ENCODE results near the gene SPRN.
A peak's percentile ranks its signal among the peaks of the same experiment; 100 is the strongest.
"Not testable (repeated sequence)": the region's sequence is repeated elsewhere in the genome, so short reads cannot be mapped to it uniquely, and the experiment has no call there.

Gene SPRN

DNA sequence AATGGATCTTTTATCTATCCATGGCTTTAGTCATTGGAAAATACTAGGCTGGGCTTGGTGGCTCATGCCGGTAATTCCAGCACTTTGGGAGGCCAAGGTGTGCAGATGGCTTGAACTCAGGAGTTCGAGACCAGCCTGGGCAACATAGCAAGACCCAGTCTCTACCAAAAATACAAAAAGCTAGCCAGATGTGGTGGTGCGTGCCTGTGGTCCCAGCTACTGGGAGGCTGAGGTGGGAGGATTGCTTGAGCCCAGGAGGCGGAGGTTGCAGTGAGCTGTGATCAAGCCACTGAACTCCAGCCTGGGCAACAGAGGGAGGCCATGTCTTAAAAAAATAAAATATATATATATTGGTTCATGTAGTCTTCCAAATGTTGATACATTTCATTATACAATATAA, 37.5 kb downstream of the SPRN start:
- not testable (repeated sequence) for DNase-seq (ENCODE audit: low read depth)

DNA sequence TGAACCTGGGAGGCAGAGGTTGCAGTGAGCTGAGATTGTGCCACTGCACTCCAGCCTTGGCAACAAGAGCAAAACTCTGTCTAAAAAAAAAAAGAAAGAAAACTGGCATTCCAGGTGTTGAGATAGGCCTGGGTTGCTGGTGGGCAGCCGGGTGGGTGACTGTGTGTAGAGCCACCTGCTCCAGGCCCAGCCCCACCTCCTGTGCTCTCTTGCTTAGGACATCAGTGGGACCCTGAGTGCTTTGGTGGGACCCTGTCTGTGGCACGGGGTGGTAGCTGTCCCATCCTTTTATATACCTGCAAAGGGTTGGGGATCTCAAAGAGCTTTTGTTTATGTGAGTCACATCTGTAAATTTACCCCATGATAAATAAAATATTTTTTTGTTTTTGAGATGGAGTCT, 39.2 kb downstream of the SPRN start:
- no peak for DNase-seq (ENCODE audit: low read depth)

DNA sequence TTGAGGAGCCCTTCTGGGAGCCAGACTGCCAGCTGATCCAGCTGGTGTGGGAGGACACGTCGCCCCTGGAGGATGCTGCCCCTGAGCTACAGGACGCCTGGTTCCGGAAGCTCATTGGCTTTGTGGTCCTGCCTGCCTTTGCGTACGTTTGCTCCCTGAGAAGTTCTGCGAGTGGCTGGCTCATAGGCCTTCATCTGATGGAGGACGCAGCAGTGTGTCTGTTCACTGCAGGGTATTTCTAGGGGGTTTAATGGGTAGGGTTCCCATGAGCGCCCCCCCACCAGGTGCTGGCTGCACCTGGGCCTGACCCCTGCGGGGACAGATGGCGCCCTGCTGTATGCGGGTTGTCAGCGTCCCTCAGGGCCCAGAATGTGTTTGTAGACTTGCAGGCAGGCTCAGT, 40.4 kb downstream of the SPRN start:
- no peak for DNase-seq (ENCODE audit: low read depth)

DNA sequence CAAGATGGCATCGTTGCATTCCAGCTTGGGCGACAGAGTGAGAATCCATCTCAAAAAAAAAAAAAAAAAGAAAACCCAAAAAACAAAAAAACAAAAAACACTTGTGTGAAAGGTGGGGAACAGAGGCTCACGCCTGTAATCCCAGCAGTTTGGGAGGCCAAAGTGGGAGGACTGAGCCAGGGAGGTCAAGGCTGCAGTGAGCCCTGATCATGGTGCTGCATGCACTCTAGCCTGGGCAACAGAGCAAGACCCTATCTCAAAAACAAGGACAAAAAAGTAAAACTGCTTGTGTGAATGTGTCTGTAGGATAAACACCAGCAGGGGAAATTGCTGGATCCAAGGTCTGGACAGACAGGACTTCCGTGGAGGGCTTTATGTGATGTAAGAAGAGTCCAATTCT, 40.9 kb downstream of the SPRN start:
- DNase-seq (ENCODE audit: low read depth): no peak

DNA sequence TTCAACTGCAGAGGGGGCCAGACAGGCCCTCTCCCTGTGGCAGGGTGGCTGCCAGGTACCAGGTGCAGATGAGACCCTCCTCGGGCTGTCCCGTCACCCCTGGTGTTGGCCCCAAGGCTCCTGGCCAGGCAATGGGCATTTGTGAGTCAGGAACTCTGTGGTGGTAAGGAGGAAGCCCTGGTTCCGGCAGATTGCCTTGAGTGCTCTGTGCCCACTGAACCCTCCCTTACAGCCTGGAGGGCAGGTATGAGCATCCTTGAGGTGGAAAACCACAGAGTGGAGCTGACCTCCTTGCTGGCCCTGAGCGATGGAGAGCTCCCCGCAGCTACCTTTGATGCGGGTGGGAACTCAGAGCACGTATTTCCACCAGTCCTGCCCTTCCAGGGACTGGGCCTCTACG, 43.4 kb downstream of the SPRN start:
- no peak for DNase-seq (ENCODE audit: low read depth)

DNA sequence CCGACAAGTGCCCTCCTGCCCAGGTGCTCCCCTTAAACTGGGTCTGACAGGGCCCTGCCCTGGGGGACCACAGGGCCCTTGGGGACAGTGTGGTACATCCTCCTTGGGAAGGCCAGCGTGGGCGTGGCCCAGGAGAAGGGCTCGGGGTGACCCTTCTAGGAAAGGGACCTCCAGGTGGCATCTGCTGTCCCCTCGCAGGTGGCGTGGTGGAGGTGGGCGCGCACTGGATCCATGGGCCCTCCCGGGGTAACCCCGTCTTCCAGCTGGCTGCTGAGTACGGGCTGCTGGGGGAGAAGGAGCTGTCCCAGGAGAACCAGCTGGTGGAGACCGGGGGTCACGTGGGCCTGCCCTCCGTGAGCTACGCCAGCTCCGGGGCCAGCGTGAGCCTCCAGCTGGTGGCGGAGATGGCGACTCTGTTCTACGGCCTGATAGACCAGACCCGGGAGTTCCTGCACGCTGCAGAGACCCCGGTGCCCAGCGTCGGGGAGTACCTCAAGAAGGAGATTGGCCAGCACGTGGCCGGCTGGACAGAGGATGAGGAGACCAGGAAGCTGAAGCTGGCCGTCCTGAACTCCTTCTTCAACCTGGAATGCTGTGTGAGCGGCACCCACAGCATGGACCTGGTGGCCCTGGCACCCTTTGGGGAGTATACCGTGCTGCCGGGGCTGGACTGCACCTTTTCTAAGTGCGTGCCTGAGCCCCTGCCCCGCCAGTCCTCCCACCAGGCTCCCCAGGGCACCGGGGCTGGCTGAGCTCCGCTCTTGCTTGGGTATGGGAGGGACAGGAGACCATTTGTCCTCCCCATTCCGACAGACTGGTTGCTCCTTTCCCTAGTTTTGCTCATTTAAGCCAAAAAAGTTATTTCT, 44.4 kb downstream of the SPRN start:
- DNase-seq (ENCODE audit: low read depth): no peak

DNA sequence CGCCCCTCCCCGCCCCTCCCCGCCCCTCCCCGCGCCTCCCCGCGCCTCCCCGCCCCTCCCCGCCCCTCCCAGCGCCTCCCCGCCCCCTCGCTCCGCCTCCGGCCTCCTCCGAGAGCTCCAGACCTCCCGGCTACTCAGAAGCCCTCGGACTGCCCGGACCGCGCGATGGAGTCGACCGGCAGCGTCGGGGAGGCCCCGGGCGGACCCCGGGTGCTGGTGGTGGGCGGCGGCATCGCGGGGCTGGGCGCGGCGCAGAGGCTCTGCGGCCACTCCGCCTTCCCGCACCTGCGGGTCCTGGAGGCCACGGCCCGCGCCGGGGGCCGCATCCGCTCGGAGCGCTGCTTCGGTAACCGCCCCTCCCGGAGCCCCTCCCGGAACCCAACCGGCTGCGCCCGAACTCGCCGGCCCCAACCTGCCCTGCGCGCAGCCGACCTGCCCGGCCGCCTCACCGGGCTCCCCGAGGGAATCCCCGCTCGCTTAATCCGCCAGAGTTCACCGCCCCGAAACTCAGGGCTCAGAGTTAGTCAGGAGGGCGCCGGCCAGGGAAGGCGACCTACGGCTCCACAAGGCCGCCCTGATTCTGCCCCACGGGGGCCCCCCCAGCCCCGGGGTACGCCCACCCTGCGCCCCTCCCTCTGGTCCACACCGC, 45.1 kb downstream of the SPRN start, which contains the start of gene PAOX:
Gene PAOX (plus strand): TSS at position 111 of the 649 bp plus-strand sequence. CDS start 55 bp downstream, at position 166.
- peak; percentile 47 for DNase-seq (ENCODE audit: low read depth)

DNA sequence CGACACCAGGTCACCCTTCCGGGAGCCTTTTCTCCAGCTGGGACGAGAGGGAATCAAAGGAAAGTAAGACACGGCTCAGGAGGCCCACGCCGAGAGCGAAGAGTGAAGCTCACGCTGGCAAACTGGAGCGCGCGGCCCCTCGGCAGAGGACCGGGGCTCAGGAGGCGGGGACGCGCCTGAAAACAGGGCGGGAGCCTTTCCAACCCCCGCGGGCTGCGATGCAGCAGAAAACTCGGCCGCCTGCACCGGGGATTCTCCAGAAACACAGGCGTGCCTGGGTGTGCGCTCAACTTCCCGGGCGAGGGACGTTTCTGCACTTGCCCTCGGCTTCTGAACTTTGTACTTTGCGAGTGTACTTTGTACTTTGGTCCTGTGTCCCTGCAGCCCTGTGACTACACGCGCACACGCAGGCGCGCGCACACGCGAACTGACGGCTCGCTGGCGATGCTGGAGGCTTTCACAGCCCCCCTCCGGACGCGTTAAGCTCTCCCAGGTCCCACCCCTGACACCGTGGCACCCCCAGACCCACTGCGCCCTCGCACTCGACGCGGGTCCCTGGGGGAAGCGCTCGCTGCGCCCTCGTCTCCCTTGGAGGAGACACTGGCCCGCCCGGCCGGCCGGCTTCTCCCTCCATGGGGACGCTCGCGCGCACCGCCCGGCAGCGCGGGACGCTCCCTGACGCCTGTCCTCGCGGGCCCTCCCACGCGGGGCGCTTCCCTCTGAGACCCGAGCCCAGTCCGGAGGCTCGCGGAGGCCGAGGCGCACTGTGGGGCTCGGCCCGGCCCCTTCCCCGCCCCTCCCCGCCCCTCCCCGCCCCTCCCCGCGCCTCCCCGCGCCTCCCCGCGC, 46.0 kb downstream of the SPRN start:
- peak; percentile 48 for DNase-seq (ENCODE audit: low read depth)

DNA sequence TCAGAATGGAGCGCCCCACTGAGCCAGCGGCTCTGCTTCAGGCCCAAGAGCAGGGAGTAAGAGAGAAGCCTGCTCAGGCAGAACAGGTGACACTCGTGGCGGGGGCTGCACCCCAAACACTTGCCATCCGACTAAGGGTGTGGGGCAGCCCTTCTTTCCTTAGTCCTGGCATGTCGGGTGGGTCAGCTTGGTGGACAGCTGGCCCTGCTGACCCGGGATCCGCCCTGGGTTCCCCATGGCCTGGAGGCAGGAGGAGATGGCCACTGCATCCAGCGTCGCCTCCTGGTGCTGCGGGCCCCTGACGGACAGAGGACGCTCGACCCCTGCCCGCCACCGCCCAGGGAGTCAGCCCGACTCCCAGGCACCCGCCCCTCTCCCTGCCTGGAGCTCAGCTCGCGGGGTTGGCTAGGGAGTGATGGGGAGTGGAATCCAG, 46.6 kb downstream of the SPRN start:
- DNase-seq (ENCODE audit: low read depth): no peak

DNA sequence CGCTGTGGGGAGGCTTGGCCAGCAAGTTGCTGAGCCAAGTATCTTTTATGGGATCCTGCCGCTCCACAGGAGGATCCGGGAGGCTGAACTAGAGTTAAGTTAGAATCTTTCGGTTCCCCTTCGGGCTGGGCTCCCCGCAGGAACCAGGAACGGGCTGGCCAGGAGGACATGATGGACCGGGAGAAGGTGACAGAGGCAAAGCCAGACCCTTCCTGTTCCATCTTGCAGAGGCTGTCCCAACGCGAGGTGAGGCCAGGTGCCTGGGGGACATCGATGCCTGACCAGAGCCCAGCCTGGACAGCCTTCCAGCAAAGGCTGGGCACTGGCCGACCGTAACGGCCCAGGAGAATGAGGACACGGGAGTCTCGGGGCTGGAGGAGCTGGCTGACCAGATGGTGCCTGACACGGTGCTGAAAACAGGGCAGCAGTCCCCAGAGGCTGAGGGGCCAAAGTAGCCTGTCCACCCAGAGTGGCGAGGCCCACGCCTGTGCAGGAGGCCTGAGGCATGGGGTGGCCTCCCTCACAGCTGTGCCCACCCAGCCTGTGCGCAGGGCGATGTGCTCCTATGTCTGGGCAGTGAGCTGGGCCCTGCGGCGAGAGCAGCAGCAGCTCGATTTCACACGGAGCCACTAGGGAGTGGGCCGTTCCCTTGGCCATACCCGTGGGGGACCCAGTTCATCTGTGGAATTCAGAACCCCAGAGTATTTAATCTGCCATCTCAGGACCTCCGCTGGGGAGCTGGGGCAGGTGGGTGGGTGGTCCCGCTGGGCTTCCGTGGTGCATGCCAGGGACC, 47.2 kb downstream of the SPRN start:
- DNase-seq (ENCODE audit: low read depth): no peak

DNA sequence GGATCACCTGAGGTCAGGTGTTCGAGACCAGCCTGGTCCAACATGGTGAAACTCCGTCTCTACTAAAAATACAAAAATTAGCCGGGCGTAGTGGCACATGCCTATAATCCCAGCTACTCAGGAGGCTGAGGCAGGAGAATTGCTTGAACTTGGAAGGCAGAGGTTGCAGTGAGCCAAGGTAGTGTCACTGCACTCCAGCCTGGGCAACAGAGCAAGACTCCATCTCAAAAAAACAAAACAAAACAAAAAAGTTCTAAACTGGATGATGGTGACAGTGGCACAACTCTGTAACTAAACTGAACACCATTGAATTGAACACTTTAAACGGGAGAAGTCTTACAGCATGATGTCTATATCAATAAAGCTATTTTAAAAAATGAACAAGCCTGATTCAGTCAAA, 48.2 kb downstream of the SPRN start:
- not testable (repeated sequence) for DNase-seq (ENCODE audit: low read depth)

DNA sequence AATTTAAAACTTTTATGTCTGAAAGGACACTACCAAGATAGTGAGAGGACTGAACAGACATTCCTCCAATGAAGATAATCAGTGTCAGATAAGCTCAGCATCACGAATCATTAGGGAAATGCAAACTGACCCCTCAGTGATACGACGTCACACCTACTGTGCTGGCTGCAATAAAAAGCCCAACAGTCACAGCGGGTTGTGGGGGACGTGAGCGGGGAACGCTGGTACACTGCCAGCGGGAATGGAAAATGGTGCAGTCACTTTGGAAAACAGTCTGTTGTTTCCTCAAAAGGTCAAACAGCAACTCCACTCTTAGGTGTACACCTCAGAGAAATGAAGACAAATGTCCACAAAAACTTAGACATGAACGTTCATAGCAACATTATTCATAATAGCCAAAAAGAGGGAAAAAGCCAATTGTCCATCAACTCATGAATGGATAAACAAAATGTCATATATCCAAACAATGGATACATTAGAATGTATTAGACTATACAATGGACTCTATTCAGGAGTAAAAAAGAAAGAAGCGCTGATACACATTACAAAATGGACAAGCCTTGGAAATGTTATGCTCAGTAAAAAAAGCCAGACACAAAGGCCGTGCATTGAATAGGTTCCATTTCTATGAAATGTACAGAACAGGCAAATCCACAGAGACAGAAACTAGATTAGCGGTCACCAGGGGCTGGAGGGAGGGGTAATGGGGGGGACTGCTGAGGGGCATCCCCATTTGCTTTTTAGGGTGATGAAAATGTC, 48.9 kb downstream of the SPRN start:
- no peak for DNase-seq (ENCODE audit: low read depth)

DNA sequence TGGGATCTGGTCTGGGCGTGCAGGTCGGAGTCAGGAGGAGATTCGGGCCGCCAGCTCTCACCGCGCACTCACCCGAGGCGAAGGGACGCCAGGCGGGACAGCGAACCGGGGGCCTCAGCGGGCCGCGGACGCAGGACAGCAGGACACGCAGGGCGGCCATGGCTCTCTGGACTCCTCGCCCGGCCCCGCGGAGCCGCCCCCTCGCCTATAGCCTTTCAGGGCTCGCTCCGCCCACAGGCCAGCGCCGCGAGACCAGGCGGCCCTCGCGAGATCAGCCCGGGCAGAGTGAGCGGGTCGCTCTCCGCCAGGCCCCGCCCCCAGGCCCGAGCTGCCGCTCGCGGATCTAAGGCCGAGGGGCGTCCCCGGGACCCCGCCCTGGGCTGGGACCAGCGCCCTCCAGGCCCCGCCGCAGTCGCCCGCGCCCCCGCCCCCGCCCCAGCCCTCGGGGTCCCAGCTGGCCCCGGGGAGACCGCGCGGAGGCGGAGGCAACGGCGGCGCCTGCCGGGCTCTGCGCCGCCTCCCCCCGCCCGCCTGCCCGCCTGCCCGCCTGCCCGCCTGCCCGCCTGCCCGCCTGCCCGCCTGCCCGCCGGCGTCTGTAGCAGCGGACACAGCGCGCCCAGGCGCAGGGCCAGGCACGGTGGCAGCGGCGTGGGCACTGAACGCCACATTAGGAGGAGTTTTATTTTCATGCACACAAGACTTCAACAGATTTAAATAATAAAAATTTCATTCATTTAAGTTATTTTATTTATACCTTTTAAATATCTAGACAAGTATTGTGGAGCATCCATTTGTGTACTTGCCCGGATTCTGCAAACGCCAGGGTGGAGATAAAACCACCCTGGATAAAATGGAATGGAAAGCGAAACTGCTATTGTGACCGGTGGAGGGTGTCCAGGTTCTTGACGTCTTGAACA, 51.0 kb downstream of the SPRN start, which contains the start of gene ECHS1:
Gene ECHS1 (minus strand): TSS at position 181 of the 917 bp plus-strand sequence. CDS start 21 bp downstream, at position 160.
- peak; percentile 93 for DNase-seq (ENCODE audit: low read depth)

DNA sequence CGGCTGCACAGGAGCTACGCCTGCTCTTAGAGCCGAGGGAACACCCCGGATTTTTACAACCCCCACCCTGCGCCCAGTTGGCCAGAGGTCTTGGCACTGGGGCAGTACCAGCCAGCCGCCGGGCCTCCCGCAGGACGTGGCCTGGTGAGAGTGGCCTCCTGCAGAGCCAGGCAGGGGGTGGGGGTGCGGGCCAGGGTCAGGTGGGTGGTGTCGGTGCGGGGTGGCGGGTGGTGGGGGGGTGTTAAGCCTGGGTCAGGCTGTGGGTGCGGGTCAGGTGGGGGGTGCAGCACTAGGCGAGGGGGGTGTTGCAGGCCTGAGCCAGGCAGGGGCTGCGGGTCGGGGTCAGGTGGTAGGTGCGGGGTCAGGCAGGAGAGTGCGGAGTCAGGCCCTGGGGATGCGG, 51.9 kb downstream of the SPRN start:
- no peak for DNase-seq (ENCODE audit: low read depth)
